ENCODE measurements around the gene HSF5.

Gene HSF5

DNA sequence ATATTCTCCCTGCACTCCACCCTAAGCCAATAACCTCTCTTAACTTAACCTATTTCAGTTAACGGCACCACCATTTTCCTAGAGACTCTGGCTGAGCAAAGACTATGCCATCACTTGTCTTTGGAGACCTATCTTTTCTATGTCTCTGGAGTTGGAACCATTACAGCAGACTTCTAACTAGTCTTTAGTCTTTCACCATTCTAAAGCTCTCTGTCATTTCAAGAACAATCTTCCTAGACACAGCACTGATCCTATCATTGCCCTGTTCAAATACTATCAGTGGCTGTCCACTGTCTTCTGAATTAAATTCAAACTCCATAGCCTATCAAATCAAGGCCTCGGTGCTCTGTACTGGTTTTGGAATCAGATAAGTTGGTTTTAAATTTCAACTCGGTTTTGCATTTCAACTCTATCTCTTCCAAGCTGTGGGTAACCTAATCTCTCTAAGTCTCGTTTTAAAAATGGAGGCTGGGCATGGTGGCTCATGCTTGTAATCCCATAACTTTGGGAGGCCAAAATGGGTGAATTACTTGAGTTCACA, 102.8 kb downstream of the HSF5 start:
- no peak for DNase-seq (ENCODE audit: low spot score)

DNA sequence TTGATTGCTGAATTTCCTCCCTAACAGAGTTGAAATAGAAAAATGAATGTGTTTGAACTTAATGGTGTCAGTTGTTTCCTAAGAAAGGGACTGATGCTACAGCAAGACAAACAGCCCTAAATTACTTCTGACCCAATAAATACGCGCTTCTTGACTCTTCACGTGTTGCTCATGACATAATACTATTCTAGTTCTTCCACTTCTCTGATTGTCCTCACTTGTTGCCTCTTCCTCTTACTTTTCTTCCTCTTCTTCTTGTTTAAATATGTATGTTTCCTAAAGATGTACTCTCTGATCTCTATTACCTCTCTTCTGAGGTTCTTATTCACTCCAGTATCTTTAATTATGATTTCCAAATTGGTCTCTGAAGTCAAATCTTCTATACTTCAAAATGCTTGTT, 103.3 kb downstream of the HSF5 start:
- no peak for DNase-seq (ENCODE audit: low spot score)

DNA sequence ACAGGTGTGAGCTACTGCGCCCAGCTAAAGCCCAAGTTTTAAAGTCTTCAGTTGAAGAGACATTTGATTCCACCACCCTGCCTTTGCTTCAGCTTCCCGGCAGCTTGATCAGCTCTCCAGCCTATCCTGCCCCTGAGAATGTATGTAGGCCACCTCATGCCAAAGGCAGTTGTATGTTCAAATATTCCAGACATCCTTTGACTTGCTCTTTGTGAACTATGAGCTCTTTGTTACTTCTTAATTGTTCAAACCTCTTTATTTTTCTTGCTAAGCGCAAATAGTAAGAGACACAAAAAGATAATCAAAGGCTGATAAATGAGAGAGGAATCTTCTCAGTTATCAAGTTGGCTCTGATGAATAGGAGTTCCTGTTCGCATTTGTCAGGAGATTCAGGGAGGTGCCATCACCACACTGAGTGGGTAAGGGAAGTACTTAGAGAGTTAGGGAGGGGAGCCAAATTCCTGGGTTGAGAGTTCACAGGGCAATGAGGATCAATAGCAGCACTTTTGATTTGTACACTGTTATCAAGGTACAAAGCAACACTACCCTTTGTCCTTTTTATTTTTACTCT, 104.2 kb downstream of the HSF5 start:
- no peak for DNase-seq (ENCODE audit: low spot score)

DNA sequence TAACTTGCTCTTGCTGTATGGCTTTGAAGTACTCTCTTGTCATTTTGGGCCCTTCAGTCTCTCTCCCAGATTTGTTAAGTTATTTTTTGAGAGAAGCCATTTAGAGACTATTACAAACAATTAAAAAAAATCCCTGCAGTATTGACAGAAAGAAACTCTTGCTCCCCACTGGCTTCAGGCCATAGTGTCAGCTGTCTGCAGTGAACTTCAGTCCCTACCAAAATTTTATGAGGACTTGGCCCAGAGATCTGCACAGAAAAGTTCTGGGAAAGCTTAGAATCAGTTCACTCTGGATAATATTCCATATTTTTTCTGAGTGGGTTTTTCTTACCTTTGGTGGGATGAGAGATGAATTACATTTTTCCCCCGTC, 105.4 kb downstream of the HSF5 start:
- DNase-seq (ENCODE audit: low spot score): no peak

DNA sequence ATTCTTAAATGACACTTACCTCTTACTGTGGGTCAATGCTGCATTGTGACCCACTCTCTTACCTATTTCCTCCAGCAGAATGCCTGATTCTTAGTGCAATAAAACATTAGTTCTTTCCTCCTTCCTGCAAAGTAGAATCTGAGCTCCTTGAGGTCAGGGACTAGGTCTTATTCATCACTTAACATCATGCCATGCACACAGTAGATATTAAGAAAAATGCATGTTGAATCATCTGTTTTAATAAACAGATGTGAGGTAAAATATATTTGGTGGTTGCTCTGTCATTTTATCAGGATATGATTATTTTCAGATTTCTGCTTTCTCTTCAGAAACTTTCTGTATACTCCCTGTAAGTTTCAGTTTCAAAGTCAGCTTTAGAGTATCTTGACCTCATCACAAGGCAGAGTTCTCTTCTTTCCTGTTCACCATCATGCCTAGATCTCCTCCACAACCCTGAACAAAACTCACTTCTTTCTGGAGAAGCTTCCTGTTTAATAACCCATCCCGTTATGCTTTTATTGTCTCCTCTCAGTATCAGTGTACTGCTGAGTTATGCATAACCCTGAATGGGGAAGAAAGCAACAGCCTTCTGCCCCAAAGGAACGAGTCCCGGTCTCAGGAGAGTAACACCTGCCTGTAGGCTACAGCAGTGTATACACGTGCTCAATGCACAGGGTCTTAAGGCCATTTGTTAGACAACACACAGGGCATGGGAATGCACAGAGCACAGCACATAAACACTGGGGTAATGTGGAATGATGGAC, 105.9 kb downstream of the HSF5 start:
- DNase-seq (ENCODE audit: low spot score): no peak

GRCh38 chr17:58381124-58382035, 106.8 kb downstream of the HSF5 start:
- DNase-seq (ENCODE audit: low spot score): no peak

- no peak for DNase-seq (ENCODE audit: low spot score)
These were observed 107.7 kb downstream of the HSF5 start for GRCh38 chr17:58380207-58381123.

DNA sequence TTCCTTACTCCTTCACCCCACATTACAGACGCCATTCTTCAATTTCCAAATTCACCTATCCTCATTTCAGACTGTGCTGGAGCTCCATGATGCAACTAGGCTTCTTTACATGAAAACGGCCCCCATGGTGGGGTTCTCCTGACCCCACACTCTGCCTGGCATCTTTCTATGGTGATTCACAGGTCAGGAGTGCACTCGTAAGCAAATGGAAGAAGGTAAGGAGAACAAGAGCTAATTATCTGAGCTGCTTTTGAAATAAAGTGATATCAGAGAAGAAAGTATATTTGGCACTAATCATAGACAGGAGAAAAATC, 108.7 kb downstream of the HSF5 start:
- no peak for DNase-seq (ENCODE audit: low spot score)

- DNase-seq (ENCODE audit: low spot score): no peak
These were observed 109.3 kb downstream of the HSF5 start for GRCh38 chr17:58378733-58379510.

- no peak for DNase-seq (ENCODE audit: low spot score)
These were observed 110.5 kb downstream of the HSF5 start for GRCh38 chr17:58377661-58378060.

DNA sequence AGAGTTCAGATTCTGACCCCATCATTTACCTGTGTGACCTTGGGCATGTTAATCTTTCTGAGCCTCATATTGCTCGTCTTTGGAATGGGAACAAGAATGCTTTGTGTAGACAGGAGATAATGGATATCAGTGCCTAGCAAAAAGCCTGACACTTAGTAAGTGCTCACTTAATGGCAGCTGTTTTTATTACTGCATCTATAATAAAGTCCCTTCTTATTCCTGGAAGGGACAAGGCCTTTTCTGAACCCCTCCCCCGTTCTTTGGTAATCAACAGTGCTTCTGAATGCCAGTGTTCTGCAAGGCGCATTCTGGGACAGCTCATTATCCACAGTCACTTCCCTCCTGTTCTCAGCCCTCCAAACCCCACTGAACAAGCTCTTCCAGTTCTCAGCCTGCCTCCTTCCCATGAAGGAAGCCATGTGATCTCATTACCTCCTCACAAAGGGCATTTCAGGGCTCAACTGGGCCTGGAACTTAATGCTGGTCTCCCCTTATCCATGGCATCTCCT, 111.1 kb downstream of the HSF5 start:
- peak; percentile 27 for DNase-seq (ENCODE audit: low spot score)

DNA sequence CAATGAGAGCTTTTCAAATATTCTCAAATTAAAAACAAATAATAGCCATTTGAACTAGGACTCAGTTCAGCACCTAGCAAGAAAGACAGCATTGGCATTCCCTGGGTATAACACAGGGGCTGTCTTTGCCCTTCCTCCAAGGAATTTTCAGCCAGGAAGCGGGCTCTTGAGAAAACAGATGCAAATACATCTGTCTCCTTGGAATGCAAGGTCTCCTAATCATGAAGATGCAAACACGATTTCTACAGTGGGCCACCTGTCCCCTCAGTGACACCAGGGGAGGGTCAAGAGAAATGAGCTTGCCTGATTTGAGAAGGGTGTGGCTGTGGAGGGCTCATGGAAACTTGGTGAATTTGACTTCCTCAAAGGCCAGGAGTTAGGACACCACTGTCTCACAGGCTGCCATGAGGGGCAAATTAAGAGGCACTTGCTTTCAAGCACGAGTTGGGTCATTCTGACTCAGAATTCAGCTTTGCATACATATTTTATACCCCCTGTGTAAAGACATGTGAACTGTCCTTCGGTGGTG, 111.7 kb downstream of the HSF5 start:
- no peak for DNase-seq (ENCODE audit: low spot score)

GRCh38 chr17:58375811-58376210, 112.4 kb downstream of the HSF5 start:
- no peak for DNase-seq (ENCODE audit: low spot score)

- no peak for DNase-seq (ENCODE audit: low spot score)
These were observed 113.0 kb downstream of the HSF5 start for GRCh38 chr17:58375256-58375655.

DNA sequence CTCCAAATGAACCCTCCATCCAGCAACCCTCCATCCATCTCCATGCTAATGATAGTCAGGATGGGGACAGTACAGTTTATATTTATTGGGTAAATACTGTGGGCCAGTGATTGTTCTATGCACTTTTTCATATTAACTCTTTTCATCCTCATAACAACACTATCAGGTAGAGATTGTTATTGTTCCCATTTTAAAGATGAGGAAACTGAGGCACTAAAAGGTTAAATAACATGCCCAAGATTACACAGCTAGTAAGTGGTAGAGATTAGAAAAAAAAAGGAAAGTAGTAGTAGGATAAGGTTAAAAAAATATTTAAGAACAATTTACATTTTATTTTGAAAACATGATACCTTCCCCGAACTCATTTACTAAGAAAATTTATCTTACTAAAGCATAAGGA, 114.3 kb downstream of the HSF5 start:
- DNase-seq (ENCODE audit: low spot score): no peak

- DNase-seq (ENCODE audit: low spot score): no peak
These were observed 115.2 kb downstream of the HSF5 start for GRCh38 chr17:58373003-58373402.

- no peak for DNase-seq (ENCODE audit: low spot score)
These were observed 116.8 kb downstream of the HSF5 start for GRCh38 chr17:58371300-58371950.

DNA sequence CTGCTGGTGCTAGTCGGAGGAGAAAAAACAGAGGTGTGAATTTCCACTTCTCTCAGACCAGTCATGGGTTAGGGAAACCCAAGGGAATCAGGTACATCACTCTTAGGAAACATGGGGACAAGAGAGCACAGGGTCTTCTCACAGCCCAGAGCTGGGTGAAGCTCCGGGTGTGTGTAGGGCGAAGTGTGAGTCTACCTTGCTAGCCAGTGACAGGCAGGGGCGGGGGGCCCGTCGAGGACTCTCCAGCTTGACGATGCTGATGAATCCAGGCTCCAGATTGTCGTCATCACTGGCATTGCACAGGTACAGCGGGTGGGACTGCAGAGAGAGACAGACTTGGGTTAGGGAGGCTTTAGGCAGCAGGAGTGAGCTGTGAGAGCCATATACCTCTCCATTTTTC, 117.5 kb downstream of the HSF5 start:
- DNase-seq (ENCODE audit: low spot score): no peak

DNA sequence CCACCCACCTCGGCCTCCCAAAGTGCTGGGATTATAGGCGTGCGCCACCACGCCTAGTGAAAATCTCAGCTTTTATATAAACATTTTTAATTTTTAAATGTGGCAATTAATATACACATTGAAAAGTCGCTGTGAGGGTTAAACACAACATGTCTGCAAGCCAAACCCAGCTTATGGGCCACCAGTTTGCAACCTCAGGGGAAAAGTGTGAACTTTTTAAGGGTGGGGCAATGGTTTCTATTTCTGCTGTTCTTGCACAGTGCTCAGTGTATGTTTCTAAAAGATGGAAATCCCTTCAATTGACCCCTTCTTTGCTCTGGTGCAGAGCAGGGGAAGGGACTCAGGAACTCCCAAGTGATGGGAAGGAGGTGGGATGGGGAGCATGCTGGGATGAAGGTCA, 117.9 kb downstream of the HSF5 start:
- no peak for DNase-seq (ENCODE audit: low spot score)
